Thoracic aorta (tissue), 2 donors: ENCODE data around the gene EEF1AKMT1. TPM values are rescaled to one million over a fixed set of nuclear protein-coding genes. Genes with fewer than 3 reads are reported as not detected.

Experiments used
- ATAC-seq: fragments of 150-250 bp; one replicate; pipeline ENCODE4 v1.8.0; 2017; ENCODE audit warnings: low read depth; ENCODE audit not compliant: insufficient number of reproducible peaks, low FRiP score
- DNase-seq: peaks from one replicate; pipeline ENCODE4 v3.0.0-alpha.2; 2020; ENCODE audit warnings: low spot score
- H3K27ac ChIP-seq, 2 donors: fragments of 200-600 bp; sonication (generic); 1 replicate in 1 of 2; 2 replicates in 1 of 2; pipeline ENCODE4 v1.5.1; 2016; ENCODE audit warnings: mild to moderate bottlenecking in 2 of 2, moderate library complexity in 2 of 2
- H3K27me3 ChIP-seq: fragments of 200-600 bp; sonication (generic); replicated peaks from 2 replicates; pipeline ENCODE4 v1.6.0; 2016; ENCODE audit warnings: mild to moderate bottlenecking; ENCODE audit not compliant: insufficient read depth
- H3K36me3 ChIP-seq: fragments of 200-600 bp; sonication (generic); one replicate; pipeline ENCODE4 v1.5.1; 2016
- H3K4me1 ChIP-seq, 2 donors: fragments of 200-600 bp; sonication (generic); 1 replicate in 1 of 2; 2 replicates in 1 of 2; pipeline versions ENCODE4 v1.5.1 to v1.6.0; 2016; ENCODE audit warnings: low read depth in 2 of 2, mild to moderate bottlenecking in 1 of 2; ENCODE audit not compliant: control insufficient read depth in 1 of 2
- H3K4me3 ChIP-seq: fragments of 200-600 bp; sonication (generic); 2 replicates; pipeline ENCODE4 v1.5.1; 2016; ENCODE audit warnings: mild to moderate bottlenecking
- H3K9me3 ChIP-seq: fragments of 200-600 bp; sonication (generic); 2 replicates; pipeline ENCODE4 v1.5.1; 2016
- total RNA-seq, 2 donors: library from RNA; depleted of rRNA; stranded (reverse); fragments of >200 nt; gene quantifications; one replicate each; pipeline versions ENCODE4 v1.1.0 to v1.2.3, GENCODE V29; 2016
- TF ChIP-seq, protein P1 (sequence below): fragments of 200-600 bp; sonication (generic); IDR thresholded peaks from one replicate; pipeline ENCODE4 v1.5.1; 2019; ENCODE audit warnings: antibody characterized with exemption

The EEF1AKMT1 gene
- total RNA-seq, 2 donors from 2014 or later = 8.4 to 12.7 TPM

DNA sequence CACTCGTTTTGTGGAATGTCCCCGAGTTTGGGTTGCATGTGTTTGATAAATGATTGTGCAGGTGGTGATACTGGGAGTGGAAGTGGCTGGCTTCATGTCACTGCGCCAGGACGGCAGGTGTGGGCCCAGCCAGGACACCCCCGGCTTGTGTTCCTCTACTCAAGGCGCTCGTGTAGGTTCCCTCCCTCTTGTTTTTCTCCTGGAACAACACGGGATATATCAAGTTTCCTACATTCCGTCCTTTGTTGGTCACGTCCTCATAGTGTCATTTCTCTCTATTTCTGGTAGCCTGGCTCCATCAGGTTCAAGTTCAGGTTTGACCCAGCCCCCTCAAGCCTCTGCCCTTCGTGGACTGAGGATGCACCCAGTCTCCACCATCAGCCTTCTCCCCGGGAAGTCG, 54.0 kb downstream of the EEF1AKMT1 start:
- DNase-seq (no peak), ATAC-seq (no peak)
- peaks cover 7 to 20% of the 10 kb centered on the region in 2 donors for H3K4me1 ChIP-seq
- no peaks in the 10 kb centered on the region for H3K9me3 ChIP-seq
- TF ChIP-seq, protein P1, sequence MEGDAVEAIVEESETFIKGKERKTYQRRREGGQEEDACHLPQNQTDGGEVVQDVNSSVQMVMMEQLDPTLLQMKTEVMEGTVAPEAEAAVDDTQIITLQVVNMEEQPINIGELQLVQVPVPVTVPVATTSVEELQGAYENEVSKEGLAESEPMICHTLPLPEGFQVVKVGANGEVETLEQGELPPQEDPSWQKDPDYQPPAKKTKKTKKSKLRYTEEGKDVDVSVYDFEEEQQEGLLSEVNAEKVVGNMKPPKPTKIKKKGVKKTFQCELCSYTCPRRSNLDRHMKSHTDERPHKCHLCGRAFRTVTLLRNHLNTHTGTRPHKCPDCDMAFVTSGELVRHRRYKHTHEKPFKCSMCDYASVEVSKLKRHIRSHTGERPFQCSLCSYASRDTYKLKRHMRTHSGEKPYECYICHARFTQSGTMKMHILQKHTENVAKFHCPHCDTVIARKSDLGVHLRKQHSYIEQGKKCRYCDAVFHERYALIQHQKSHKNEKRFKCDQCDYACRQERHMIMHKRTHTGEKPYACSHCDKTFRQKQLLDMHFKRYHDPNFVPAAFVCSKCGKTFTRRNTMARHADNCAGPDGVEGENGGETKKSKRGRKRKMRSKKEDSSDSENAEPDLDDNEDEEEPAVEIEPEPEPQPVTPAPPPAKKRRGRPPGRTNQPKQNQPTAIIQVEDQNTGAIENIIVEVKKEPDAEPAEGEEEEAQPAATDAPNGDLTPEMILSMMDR = no peak
- no peak overlapping the region for H3K27ac ChIP-seq
- no peak overlapping the region for H3K4me3 ChIP-seq
- H3K27me3 ChIP-seq = no peaks in the 10 kb centered on the region
- no peaks in the 10 kb centered on the region for H3K36me3 ChIP-seq

DNA sequence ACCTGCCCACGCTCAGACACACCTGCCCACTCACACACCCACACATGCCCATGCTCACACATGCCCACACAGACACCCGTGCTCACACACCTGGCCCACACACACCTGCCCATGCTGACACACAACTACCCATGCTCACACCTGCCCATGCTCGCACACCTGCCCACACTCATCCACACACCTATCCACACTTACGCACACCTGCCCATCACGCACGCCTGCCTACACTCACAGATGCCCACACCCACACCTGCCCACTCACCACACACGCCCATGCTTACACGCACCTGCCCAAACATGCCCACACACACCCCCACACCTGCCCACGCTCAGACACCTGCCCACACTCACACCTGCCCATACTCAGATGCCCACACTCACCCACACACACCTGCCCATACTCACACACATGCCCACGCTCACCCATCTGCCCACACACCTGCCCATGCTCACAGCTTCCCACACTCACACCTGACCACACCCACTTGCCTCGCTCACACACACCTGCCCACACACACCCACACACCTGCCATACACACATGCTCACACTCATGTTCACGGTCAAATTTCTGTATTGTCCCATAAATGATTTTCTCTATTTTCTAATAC, 54.7 kb downstream of the EEF1AKMT1 start:
- Histone ChIP-seq H3K4me1 (peaks cover 14 to 27% of the 10 kb centered on the region in 2 donors), H3K9me3 (no peaks in the 10 kb centered on the region), H3K4me3 (no peak overlapping the region), H3K27me3 (no peaks in the 10 kb centered on the region), H3K36me3 (no peaks in the 10 kb centered on the region), H3K27ac (no peak overlapping the region)
- no peak for DNase-seq
- TF ChIP-seq, protein P1 = no peak
- ATAC-seq = no peak

GRCh38 chr13:20717581-20718542, 55.9 kb downstream of the EEF1AKMT1 start:
- TF ChIP-seq, protein P1 = no peak
- no peaks in the 10 kb centered on the region for H3K9me3 ChIP-seq
- no peak for DNase-seq

DNA sequence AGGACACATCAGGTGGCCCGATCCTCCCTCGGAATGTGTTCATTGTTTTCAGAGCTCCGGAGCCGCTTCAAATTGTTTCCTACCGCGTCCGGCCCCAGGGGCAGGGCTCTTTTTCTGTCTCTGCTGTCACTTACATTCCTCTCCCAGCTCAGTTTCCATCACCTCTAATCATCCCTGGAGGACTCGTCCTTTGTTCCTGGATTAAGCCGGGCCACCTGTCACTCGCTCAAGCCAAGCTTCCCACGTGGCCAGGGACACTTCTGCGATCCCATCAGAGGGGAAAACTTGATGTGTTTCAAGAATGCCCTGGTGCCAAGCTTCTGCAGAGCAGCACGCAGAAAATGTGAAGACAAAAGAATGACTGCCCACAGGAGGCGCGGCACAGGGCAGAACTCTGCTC, 56.8 kb downstream of the EEF1AKMT1 start:
- no peak overlapping the region for H3K4me3 ChIP-seq

More at GRCh38 chr13:20717581-20718542, 55.9 kb downstream of the EEF1AKMT1 start:
- no peaks in the 10 kb centered on the region for H3K36me3 ChIP-seq
- no peaks in the 10 kb centered on the region for H3K27me3 ChIP-seq
- H3K27ac ChIP-seq = no peak overlapping the region
- peaks cover 22 to 39% of the 10 kb centered on the region in 2 donors for H3K4me1 ChIP-seq
- no peak overlapping the region for H3K4me3 ChIP-seq
- no peak for ATAC-seq

More for the DNA sequence above, 56.8 kb downstream of the EEF1AKMT1 start:
- Histone ChIP-seq H3K27ac (no peak overlapping the region), H3K9me3 (no peaks in the 10 kb centered on the region), H3K4me1 (peaks cover 22 to 41% of the 10 kb centered on the region in 2 donors), H3K36me3 (no peaks in the 10 kb centered on the region), H3K27me3 (no peaks in the 10 kb centered on the region)
- TF ChIP-seq, protein P1 = no peak
- ATAC-seq (no peak), DNase-seq (no peak)
